ENCODE results near the gene CD14. TPM values are rescaled to one million over a fixed set of nuclear protein-coding genes. Genes with fewer than 3 reads are reported as not detected.

The CD14 gene
- total and polyA plus RNA-seq, 12 donors = 9.8 to 885 (median 264) TPM

GRCh38 chr5:140674629-140675028 is 41.7 kb upstream of the CD14 start:
- intact Hi-C loops (cut with DNase I) = no loop called here
- no peak for TF ChIP-seq CTCF (IDR thresholded peaks at IDR 0.05)
- TF ChIP-seq POLR2A (IDR thresholded peaks at IDR 0.05) = no peak
- WGBS, 4 donors = 91 to 100% (median 95%) methylated on average over 4 of the region's 4 CpGs
- Histone ChIP-seq H3K4me1 (replicated peaks in 1 of 2) (no peaks in the 10 kb centered on the region), H3K27me3 (no peaks in the 10 kb centered on the region), H3K27ac (no peak overlapping the region), H3K9me3 (replicated peaks in 1 of 3) (no peaks in the 10 kb centered on the region), H3K4me3 (no peak overlapping the region), H3K36me3 (replicated peaks in 1 of 2) (peaks cover 0 to 67% of the 10 kb centered on the region in 2 donors)
- no peak for DNase-seq

DNA sequence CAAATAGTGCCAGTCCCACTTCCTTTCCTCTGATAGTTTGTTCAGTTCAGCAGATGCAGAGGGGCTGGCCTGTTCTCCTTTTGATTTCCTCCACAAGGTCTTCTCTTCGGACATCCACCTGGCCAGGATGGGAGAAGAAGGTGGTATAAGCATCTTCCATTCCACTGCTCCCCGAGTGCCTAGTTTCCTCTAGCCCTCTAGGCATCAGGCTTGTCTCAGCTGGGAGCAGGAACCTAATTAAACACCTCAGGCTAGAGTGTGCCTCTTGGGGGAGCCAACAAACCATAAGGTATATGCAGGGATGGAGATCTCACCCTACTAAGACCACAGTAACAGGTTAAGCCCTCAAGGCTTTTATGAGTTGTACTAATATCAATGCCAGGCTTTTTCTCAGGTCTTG is 41.2 kb upstream of the CD14 start:
- H3K27me3 ChIP-seq = no peaks in the 10 kb centered on the region
- H3K4me1 ChIP-seq (replicated peaks in 1 of 2) = no peaks in the 10 kb centered on the region
- no peak overlapping the region for H3K4me3 ChIP-seq
- intact Hi-C loops (cut with DNase I) = no loop called here
- no peak overlapping the region for H3K27ac ChIP-seq
- H3K36me3 ChIP-seq (replicated peaks in 1 of 2) = peaks cover 0 to 67% of the 10 kb centered on the region in 2 donors
- 87 to 94% (median 92%) methylated on average over 2 of the region's 2 CpGs for WGBS, 4 donors
- TF ChIP-seq POLR2A (IDR thresholded peaks at IDR 0.05) (no peak), CTCF (IDR thresholded peaks at IDR 0.05) (no peak)
- H3K9me3 ChIP-seq (replicated peaks in 1 of 3) = no peaks in the 10 kb centered on the region
- DNase-seq = no peak

DNA sequence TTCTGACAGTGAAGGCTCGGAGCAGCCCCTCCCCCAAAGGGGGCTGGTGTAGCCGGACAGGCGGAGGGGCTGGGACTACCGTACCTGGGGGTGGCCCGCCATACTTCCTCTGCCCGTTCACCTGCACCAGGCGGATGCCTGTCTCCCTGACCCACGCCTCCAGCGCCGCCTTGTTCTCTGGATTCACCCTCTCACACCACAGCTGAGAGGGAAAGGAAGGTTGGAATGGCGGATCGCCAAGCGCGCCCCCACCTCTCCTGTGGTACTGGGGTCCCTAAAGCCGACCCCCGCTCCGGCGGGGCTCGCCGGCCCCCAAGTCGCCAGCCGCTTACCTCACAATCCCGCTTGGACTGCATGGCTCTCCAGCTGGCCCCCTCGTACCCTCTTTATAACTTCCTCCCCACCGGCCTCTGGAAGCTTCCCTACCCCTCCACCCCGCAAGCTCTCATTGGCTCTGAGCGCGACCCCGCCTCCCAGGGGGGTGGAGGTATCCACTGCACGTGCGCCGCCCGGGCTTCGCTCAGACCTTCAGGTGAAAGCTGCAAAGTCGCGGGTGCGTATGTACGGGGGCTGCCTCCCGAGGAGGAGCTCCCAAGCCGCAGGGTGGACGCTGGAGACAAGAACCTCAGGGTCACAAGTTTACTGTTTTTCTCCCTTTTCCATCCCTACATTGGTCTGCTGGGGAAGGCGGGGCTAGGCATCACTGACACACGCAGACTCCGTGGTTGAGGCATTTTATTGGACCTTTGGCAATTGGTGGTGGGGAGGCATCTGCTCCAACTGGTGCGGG is 40.4 kb upstream of the CD14 start, which contains the start of gene DND1:
Gene DND1, minus strand, starts transcription at position 390 of the 790 bp plus-strand sequence. Its CDS starts 34 bp downstream, at position 356.
- peak in 1 of 7 donors; percentile 51 for DNase-seq
- peaks cover 0 to 75% of the 10 kb centered on the region in 2 donors for H3K36me3 ChIP-seq (replicated peaks in 1 of 2)
- no peaks in the 10 kb centered on the region for H3K4me1 ChIP-seq (replicated peaks in 1 of 2)
- intact Hi-C loops (cut with DNase I) = no loop called here
- TF ChIP-seq POLR2A (IDR thresholded peaks at IDR 0.05) (no peak), CTCF (IDR thresholded peaks at IDR 0.05) (no peak)
- no peaks in the 10 kb centered on the region for H3K27me3 ChIP-seq
- WGBS, 4 donors = 87 to 91% (median 88%) methylated on average over 32 to 45 of the region's 45 CpGs
- no peaks in the 10 kb centered on the region for H3K9me3 ChIP-seq (replicated peaks in 1 of 3)
- peak within 1 kb of the TSS in 2 of 4 donors; percentile 2 to 23 for H3K4me3 ChIP-seq
- peak within 1 kb of the TSS in 1 of 5 donors; percentile 29 for H3K27ac ChIP-seq

GRCh38 chr5:140672455-140673186 is 39.6 kb upstream of the CD14 start:
- Histone ChIP-seq H3K27ac (peak overlapping the region in 1 of 5 donors; percentile 29), H3K9me3 (replicated peaks in 1 of 3) (no peaks in the 10 kb centered on the region), H3K4me1 (replicated peaks in 1 of 2) (no peaks in the 10 kb centered on the region), H3K36me3 (replicated peaks in 1 of 2) (peaks cover 0 to 78% of the 10 kb centered on the region in 2 donors), H3K4me3 (peak overlapping the region in 2 of 4 donors; percentile 2 to 23), H3K27me3 (no peaks in the 10 kb centered on the region)
- 35 to 54% (median 46%) methylated on average over 14 to 70 of the region's 70 CpGs for WGBS, 4 donors
- intact Hi-C loops (cut with DNase I) = no loop called here
- DNase-seq = peak in 6 of 7 donors; percentile 37 to 73 (median 52)
- TF ChIP-seq POLR2A (IDR thresholded peaks at IDR 0.05) (no peak), CTCF (IDR thresholded peaks at IDR 0.05) (no peak)
